Tibial artery (tissue), 4 donors: ENCODE data around the gene INSYN2B.

Experiments used
- DNase-seq, 2 donors: peaks; one replicate each; pipeline ENCODE4 v3.0.0-alpha.2; 2019
- H3K27ac ChIP-seq, 2 donors: fragments of 200-600 bp; sonication (generic) in 1 of 2; 1 replicate in 1 of 2; 2 replicates in 1 of 2; pipeline ENCODE4 v1.5.1; 2018 to 2019; ENCODE audit warnings: mild to moderate bottlenecking in 1 of 2
- H3K27me3 ChIP-seq, 2 donors: fragments of 200-600 bp; sonication (generic) in 1 of 2; one replicate each; pipeline versions ENCODE4 v1.5.1 to v1.6.0; 2016 to 2019
- H3K36me3 ChIP-seq, 3 donors: fragments of 200-600 bp; sonication (generic) in 2 of 3; one replicate each; pipeline ENCODE4 v1.5.1; 2016 to 2019; ENCODE audit warnings: mild to moderate bottlenecking in 2 of 3
- H3K4me1 ChIP-seq, 4 donors: fragments of 200-600 bp; sonication (generic) in 2 of 4; 1 replicate in 3 of 4; 2 replicates in 1 of 4; pipeline ENCODE4 v1.5.1; 2016 to 2019
- H3K4me3 ChIP-seq, 2 donors: fragments of 200-600 bp; sonication (generic) in 1 of 2; 1 replicate in 1 of 2; 2 replicates in 1 of 2; pipeline ENCODE4 v1.5.1; 2018 to 2019; ENCODE audit warnings: mild to moderate bottlenecking in 2 of 2
- H3K9me3 ChIP-seq, 3 donors: fragments of 200-600 bp; sonication (generic) in 1 of 3; one replicate each; pipeline ENCODE4 v1.5.1; 2016 to 2019
- CTCF ChIP-seq, 2 experiments: fragments of 200-600 bp in 1 of 2; fragments of 450-650 bp in 1 of 2; IDR thresholded peaks; one replicate each; pipeline ENCODE4 v1.5.1; 2017 to 2019; ENCODE audit warnings: antibody characterized with exemption in 2 of 2, mild to moderate bottlenecking in 1 of 2, moderate library complexity in 1 of 2
- intact Hi-C: fragments of 100-400 bp; cut with DNase I; formaldehyde crosslinking; loops from one replicate; pipeline ENCODE4 v1.15.0; 2023; ENCODE audit warnings: low total_unique reads

The INSYN2B gene

GRCh38 chr5:169980418-169981053, at the start of gene INSYN2B:
Gene INSYN2B (minus strand): TSS chr5:169980495. CDS start chr5:169883898, 96,597 bp downstream.
- Histone ChIP-seq H3K4me1 (peaks cover 0 to 4% (median 0%) of the 10 kb centered on the region in 4 donors), H3K9me3 (no peaks in the 10 kb centered on the region), H3K27me3 (peaks cover 0 to 28% of the 10 kb centered on the region in 2 donors), H3K4me3 (no peak within 1 kb of the TSS), H3K27ac (no peak within 1 kb of the TSS), H3K36me3 (no peaks in the 10 kb centered on the region)
- DNase-seq, result peak; percentile 41 to 66
- intact Hi-C loops, result no loop called here
- peak; percentile 50 to 58 for TF ChIP-seq CTCF (IDR thresholded peaks at IDR 0.05)

- Histone ChIP-seq H3K36me3 (no peaks in the 10 kb centered on the region), H3K9me3 (no peaks in the 10 kb centered on the region), H3K4me3 (no peak overlapping the region), H3K27me3 (peaks cover 0 to 4% of the 10 kb centered on the region in 2 donors), H3K4me1 (no peaks in the 10 kb centered on the region), H3K27ac (no peak overlapping the region)
- TF ChIP-seq CTCF (IDR thresholded peaks at IDR 0.05), result no peak
- intact Hi-C loops, result no loop called here
- no peak for DNase-seq
These were observed 47.8 kb upstream of the INSYN2B start for GRCh38 chr5:170028124-170028523.

GRCh38 chr5:170025853-170026252, 45.6 kb upstream of the INSYN2B start:
- Histone ChIP-seq H3K9me3 (no peaks in the 10 kb centered on the region), H3K27me3 (peaks cover 0 to 4% of the 10 kb centered on the region in 2 donors), H3K4me3 (no peak overlapping the region), H3K4me1 (no peaks in the 10 kb centered on the region), H3K27ac (no peak overlapping the region), H3K36me3 (no peaks in the 10 kb centered on the region)
- intact Hi-C loops, result no loop called here
- DNase-seq, result no peak
- no peak for TF ChIP-seq CTCF (IDR thresholded peaks at IDR 0.05)

- H3K4me1 ChIP-seq, result no peaks in the 10 kb centered on the region
- H3K27me3 ChIP-seq, result no peaks in the 10 kb centered on the region
- DNase-seq, result no peak
- no peaks in the 10 kb centered on the region for H3K36me3 ChIP-seq
- no peaks in the 10 kb centered on the region for H3K9me3 ChIP-seq
- no peak for TF ChIP-seq CTCF (IDR thresholded peaks at IDR 0.05)
- intact Hi-C loops, result no loop called here
- no peak overlapping the region for H3K4me3 ChIP-seq
- H3K27ac ChIP-seq, result no peak overlapping the region
These were observed 41.2 kb upstream of the INSYN2B start for GRCh38 chr5:170021506-170021905.

- Histone ChIP-seq H3K4me3 (no peak overlapping the region), H3K36me3 (no peaks in the 10 kb centered on the region), H3K27ac (no peak overlapping the region), H3K9me3 (no peaks in the 10 kb centered on the region), H3K4me1 (no peaks in the 10 kb centered on the region), H3K27me3 (no peaks in the 10 kb centered on the region)
- no peak for DNase-seq
- no peak for TF ChIP-seq CTCF (IDR thresholded peaks at IDR 0.05)
- intact Hi-C loops, result no loop called here
These were observed 40.1 kb upstream of the INSYN2B start for GRCh38 chr5:170020423-170020822.
